Amygdala (tissue), 56 donors: ENCODE results near the gene TPRKB.
A peak's percentile ranks its signal among the peaks of the same experiment; 100 is the strongest.
"Not testable (repeated sequence)": the region's sequence is repeated elsewhere in the genome, so short reads cannot be mapped to it uniquely, and the experiment has no call there.

Source experiments
- DNase-seq, 56 donors: peaks; one replicate each; lab custom pipeline; 2025; lab: John Stamatoyannopoulos, UW

TPRKB gene

GRCh38 chr2:73736855-73737779, at the start of gene TPRKB:
Gene TPRKB, minus strand, starts transcription at chr2:73737345. Its CDS starts 2,776 bp downstream, at chr2:73734569.
- DNase-seq, result peak; percentile 65 to 97 (median 92)

- not testable (repeated sequence) for DNase-seq
Observed at GRCh38 chr2:73783883-73784282, 46.7 kb upstream of the TPRKB start, which contains the start of gene C2orf78. Gene C2orf78, plus strand, starts transcription at chr2:73784183. Its CDS starts 127 bp downstream, at chr2:73784310.

- DNase-seq, result not testable (repeated sequence)
Observed at GRCh38 chr2:73783402-73783801, 46.3 kb upstream of the TPRKB start.

GRCh38 chr2:73780237-73780582, 43.1 kb upstream of the TPRKB start:
- no peak for DNase-seq

GRCh38 chr2:73779467-73780236, 42.5 kb upstream of the TPRKB start, which contains the start of gene DUSP11:
Gene DUSP11, minus strand, starts transcription at chr2:73780103. Its CDS starts 129 bp downstream, at chr2:73779974.
- peak; percentile 66 to 99 (median 88) for DNase-seq

GRCh38 chr2:73778867-73779466, 41.8 kb upstream of the TPRKB start:
- not testable (repeated sequence) for DNase-seq

GRCh38 chr2:73776869-73777519, 39.8 kb upstream of the TPRKB start:
- DNase-seq, result no peak

GRCh38 chr2:73776381-73776780, 39.2 kb upstream of the TPRKB start:
- DNase-seq, result no peak

GRCh38 chr2:73772819-73773218, 35.7 kb upstream of the TPRKB start:
- no peak for DNase-seq

- DNase-seq, result no peak
Observed at GRCh38 chr2:73770725-73771124, 33.6 kb upstream of the TPRKB start.

- no peak for DNase-seq
Observed at GRCh38 chr2:73766994-73767393, 29.8 kb upstream of the TPRKB start.

- DNase-seq, result no peak
Observed at GRCh38 chr2:73766349-73766748, 29.2 kb upstream of the TPRKB start.

- DNase-seq, result no peak
Observed at GRCh38 chr2:73764945-73765344, 27.8 kb upstream of the TPRKB start.

- no peak for DNase-seq
Observed at GRCh38 chr2:73762571-73762970, 25.4 kb upstream of the TPRKB start.

- no peak for DNase-seq
Observed at GRCh38 chr2:73759904-73760303, 22.8 kb upstream of the TPRKB start.

GRCh38 chr2:73759285-73759764, 22.2 kb upstream of the TPRKB start:
- DNase-seq, result peak in 1 of 56 donors; percentile 44

GRCh38 chr2:73754332-73754731, 17.2 kb upstream of the TPRKB start:
- not testable (repeated sequence) for DNase-seq

- DNase-seq, result no peak
Observed at GRCh38 chr2:73749314-73749713, 12.2 kb upstream of the TPRKB start.

GRCh38 chr2:73746877-73747208, 9.7 kb upstream of the TPRKB start:
- no peak for DNase-seq
